Measurements from ENCODE around the gene KIAA0513.

- TF ChIP-seq CTCF (IDR thresholded peaks at IDR 0.05) (no peak), POLR2A (IDR thresholded peaks at IDR 0.05) (no peak)
These were observed 83.6 kb downstream of the KIAA0513 start for GRCh38 chr16:85111184-85111583.
